K562 (cell line): ENCODE measurements around the gene ZNF488. TPM values are rescaled to one million over a fixed set of nuclear protein-coding genes. Genes with fewer than 3 reads are reported as not detected.

Source experiments
- ATAC-seq: fragments of 200-7000 bp; cut with Tn5 transposase; 3 replicates; pipeline ENCODE4 v1.9.1; 2020; ENCODE audit warnings: moderate library complexity
- BruUV-seq: library from RNA; stranded (reverse); fragments of 400-500 nt; replicated peaks from 2 replicates; lab custom pipeline; 2021; lab: Mats Ljungman, UMichigan
- CTCF ChIA-PET: fragments of 300-600 bp; formaldehyde crosslinking; extraction: SDS; loops from one replicate; lab custom pipeline; 2021; ENCODE audit warnings: low intra/inter-chr PET ratio; lab: Yijun Ruan, JAX
- POLR2A ChIA-PET: fragments of 300-600, 350-650 bp; sonication (Branson Sonifier 250); formaldehyde crosslinking; extraction: SDS; loops from one replicate; lab custom pipeline; 2021; ENCODE audit warnings: antibody characterized with exemption, inconsistent platforms; lab: Yijun Ruan, JAX
- DNase-seq, 4 experiments: peaks; one replicate each; pipeline versions ENCODE4 v3.0.0 to v3.0.0-alpha.2; 2011 to 2018; ENCODE audit warnings: low spot score in 3 of 4, mixed read lengths in 3 of 4; ENCODE audit errors: extremely low read depth in 1 of 4
- FAIRE-seq: peaks from 2 replicates; lab custom pipeline; 2011; peaks lifted over from hg19 to GRCh38; lab: Jason Lieb, UNC
- H2AFZ ChIP-seq: 2 replicates; pipeline ENCODE4 v1.6.0; 2011; ENCODE audit warnings: low read depth, low read length, control low read depth, inconsistent platforms
- H3K27ac ChIP-seq: fragments of 200-600 bp; 3 replicates; pipeline ENCODE4 v1.8.0; 2011; ENCODE audit warnings: low read depth, mild to moderate bottlenecking, control low read depth, inconsistent platforms, low read length, moderate library complexity, mixed read lengths; ENCODE audit errors: extremely low read depth
- H3K27me3 ChIP-seq, 2 experiments: fragments of 300-600 bp in 1 of 2; 2 replicates in 1 of 2; 3 replicates in 1 of 2; pipeline versions ENCODE4 v1.6.0 to v1.8.0; 2011; ENCODE audit warnings: inconsistent platforms in 2 of 2, low read length in 2 of 2, mild to moderate bottlenecking in 1 of 2, mixed read lengths in 1 of 2, moderate library complexity in 1 of 2; ENCODE audit not compliant: control insufficient read depth in 2 of 2, insufficient read depth in 2 of 2
- H3K36me3 ChIP-seq: fragments of 300-600 bp; 3 replicates; pipeline ENCODE4 v1.8.0; 2011; ENCODE audit warnings: mild to moderate bottlenecking, low read length, inconsistent platforms; ENCODE audit not compliant: control insufficient read depth, insufficient read depth
- H3K4me1 ChIP-seq, 2 experiments: fragments of 200-600 bp in 1 of 2; replicated peaks in 1 of 2; 2 replicates in 1 of 2; 3 replicates in 1 of 2; pipeline versions ENCODE4 v1.5.1 to v1.8.0; 2011; ENCODE audit warnings: inconsistent platforms in 2 of 2, low read length in 2 of 2, mild to moderate bottlenecking in 1 of 2, mixed read lengths in 1 of 2, moderate library complexity in 1 of 2; ENCODE audit not compliant: control insufficient read depth in 2 of 2, insufficient read depth in 2 of 2
- H3K4me2 ChIP-seq: 2 replicates; pipeline ENCODE4 v1.6.1; 2011; ENCODE audit warnings: low read length, control low read depth, inconsistent platforms, mixed read lengths; ENCODE audit not compliant: insufficient read depth
- H3K4me3 ChIP-seq: fragments of 200-600 bp; sonication (generic), shearing (Covaris generic); 2 replicates; pipeline ENCODE4 v1.5.1; 2016; ENCODE audit warnings: control low read depth, inconsistent platforms
- H3K79me2 ChIP-seq: fragments of 200-600 bp; 3 replicates; pipeline ENCODE4 v1.8.0; 2011; ENCODE audit warnings: low read length, inconsistent platforms; ENCODE audit not compliant: control insufficient read depth, insufficient read depth
- H3K9ac ChIP-seq, 2 experiments: 2 replicates each; pipeline versions ENCODE4 v1.6.0 to v1.6.1; 2011; ENCODE audit warnings: low read depth in 2 of 2, low read length in 2 of 2, control low read depth in 1 of 2, inconsistent platforms in 1 of 2, mild to moderate bottlenecking in 1 of 2, mixed read lengths in 1 of 2; ENCODE audit not compliant: insufficient read depth in 1 of 2
- H3K9me1 ChIP-seq: one replicate; pipeline ENCODE4 v1.6.0; 2011; ENCODE audit warnings: inconsistent platforms, mild to moderate bottlenecking, low read length, moderate library complexity; ENCODE audit not compliant: control insufficient read depth, insufficient read depth
- H3K9me3 ChIP-seq: replicated peaks from 2 replicates; pipeline ENCODE4 v1.5.1; 2011; ENCODE audit warnings: low read depth, low read length, inconsistent platforms; ENCODE audit not compliant: control insufficient read depth, insufficient read depth
- H4K20me1 ChIP-seq: replicated peaks from 2 replicates; pipeline ENCODE4 v1.6.1; 2011; ENCODE audit warnings: low read length, inconsistent platforms, mixed read lengths; ENCODE audit not compliant: control insufficient read depth, insufficient read depth
- ARID1B ChIP-seq: fragments of 450-650 bp; IDR thresholded peaks from 2 replicates; pipeline ENCODE4 v1.6.1; 2016; ENCODE audit warnings: antibody characterized with exemption, mild to moderate bottlenecking, inconsistent platforms
- ATF3 ChIP-seq, 2 experiments: fragments of 450-650 bp in 1 of 2; sonication (generic) in 1 of 2; formaldehyde crosslinking in 1 of 2; IDR thresholded peaks in 1 of 2; conservative IDR thresholded peaks in 1 of 2; 2 replicates each; pipeline versions ENCODE4 v1.6.1 to v1.8.1; 2016 to 2023; ENCODE audit warnings: mild to moderate bottlenecking in 2 of 2, moderate library complexity in 2 of 2, inconsistent platforms in 1 of 2, missing genetic modification reagents in 1 of 2
- CTBP1 ChIP-seq: fragments of 450-650 bp; IDR thresholded peaks from 2 replicates; pipeline ENCODE4 v1.6.1; 2016; ENCODE audit warnings: borderline replicate concordance
- PKNOX1 ChIP-seq: fragments of 450-650 bp; IDR thresholded peaks from 2 replicates; pipeline ENCODE4 v1.6.1; 2016
- PML ChIP-seq: IDR thresholded peaks from 2 replicates; pipeline ENCODE4 v1.6.1; 2012; ENCODE audit warnings: low read length, inconsistent platforms
- PRMT5 ChIP-seq: sonication (generic); formaldehyde crosslinking; IDR thresholded peaks from 2 replicates; pipeline ENCODE4 v1.5.0; 2020; ENCODE audit warnings: missing genetic modification reagents
- RAD51 ChIP-seq: fragments of 450-650 bp; IDR thresholded peaks from 2 replicates; pipeline ENCODE4 v1.7.1; 2016; ENCODE audit warnings: low read depth, mild to moderate bottlenecking, borderline replicate concordance
- REST ChIP-seq, 2 experiments: fragments of 450-650 bp; formaldehyde crosslinking in 1 of 2; IDR thresholded peaks; 2 replicates each; pipeline versions ENCODE4 v1.4.0 to v1.6.1; 2014 to 2020; ENCODE audit warnings: mild to moderate bottlenecking in 2 of 2, borderline replicate concordance in 1 of 2, low read depth in 1 of 2
- SMARCA5 ChIP-seq: fragments of 450-650 bp; IDR thresholded peaks from 2 replicates; pipeline ENCODE4 v1.6.1; 2016
- ZFP1 ChIP-seq: fragments of 450-650 bp; formaldehyde crosslinking; IDR thresholded peaks from 2 replicates; pipeline ENCODE4 v1.4.0; 2020; ENCODE audit warnings: mild to moderate bottlenecking, mixed read lengths
- WGBS: fragments of 100-300 bp; shearing (Covaris generic); methylation state at CpG from one replicate; pipeline ENCODE4 v1.1.6; 2016; ENCODE audit warnings: low coverage, mixed read lengths; ENCODE audit not compliant: insufficient coverage; ENCODE audit errors: missing lambda C conversion rate; 5-methylcytosine and 5-hydroxymethylcytosine counted together
- in situ Hi-C: fragments of 300-500 bp; cut with MboI; formaldehyde crosslinking; loops from 4 replicates; pipeline ENCODE4 v1.15.0; 2018; ENCODE audit warnings: inconsistent platforms, mixed read lengths
- intact Hi-C: fragments of 100-400 bp; cut with micrococcal nuclease; formaldehyde crosslinking; loops from 2 replicates; pipeline ENCODE4 v1.14.2; 2022
- polyA plus RNA-seq, 8 experiments: library from polyadenylated mRNA; depleted of rRNA in 4 of 8; stranded (reverse) in 5 of 8; unstranded in 3 of 8; fragments of >200 nt; fragmentation: Nextera tagmentation in 2 of 8; fragmentation: Illumina TruSeq in 1 of 8; extraction: Ambion mirVana in 2 of 8; extraction: Trizol in 1 of 8; gene quantifications; 2 replicates each; pipeline versions ENCODE4 v1.2.1 to v1.2.3, GENCODE V29; 2011 to 2014; ENCODE audit warnings: inconsistent platforms in 1 of 8, missing spikeins in 1 of 8
- total RNA-seq, 7 experiments: library from RNA; depleted of rRNA in 6 of 7; stranded (reverse); fragments of >200 nt in 6 of 7; fragmentation: Illumina TruSeq in 2 of 7; extraction: Trizol in 2 of 7; gene quantifications; 2 replicates each; pipeline versions ENCODE4 v1.2.1 to v1.2.3, GENCODE V29; 2011 to 2021; ENCODE audit warnings: low replicate concordance in 1 of 7

The ZNF488 gene
- total and polyA plus RNA-seq, 9 of the 15 experiments (the other 6 are each of a cell fraction or from before 2014, with no cell fraction given), result 0.03 to 0.09 (median 0.05) TPM; not detected in 3

GRCh38 chr10:47413531-47414226 lies 29.6 kb upstream of the ZNF488 start:
- ChIA-PET CTCF (no interaction called here), POLR2A (no interaction called here)
- H3K4me2 ChIP-seq, result no peak overlapping the region
- in situ Hi-C loops, result no loop called here
- no peak overlapping the region for H2AFZ ChIP-seq
- no peak overlapping the region for H3K27ac ChIP-seq
- no peaks in the 10 kb centered on the region for H3K79me2 ChIP-seq
- H3K9me3 ChIP-seq, result no peaks in the 10 kb centered on the region
- H3K9me1 ChIP-seq, result no peaks in the 10 kb centered on the region
- H3K36me3 ChIP-seq, result no peaks in the 10 kb centered on the region
- H4K20me1 ChIP-seq, result no peaks in the 10 kb centered on the region
- no TSS peak for BruUV-seq
- FAIRE-seq, result no peak
- ATAC-seq, result no peak
- DNase-seq, result no peak
- H3K27me3 ChIP-seq, result peaks cover 8 to 50% of the 10 kb centered on the region in 2 experiments; a peak in 4 of 5 replicates
- 1% methylated on average over 14 of the region's 14 CpGs for WGBS
- intact Hi-C loops, result no loop called here
- peaks cover 0 to 8% of the 10 kb centered on the region in 2 experiments; a peak in 2 of 5 replicates for H3K4me1 ChIP-seq
- H3K9ac ChIP-seq, result no peak overlapping the region
- no peak overlapping the region for H3K4me3 ChIP-seq
- TF ChIP-seq CTBP1, result no peak
- TF ChIP-seq REST (IDR thresholded peaks at IDR 0.05; ENCODE audit: borderline replicate concordance), result no peak
- TF ChIP-seq REST (CRISPR knock-in tag; IDR thresholded peaks at IDR 0.05; ENCODE audit: low read depth), result no peak
- TF ChIP-seq SMARCA5, result no peak
- TF ChIP-seq PML, result no peak
- TF ChIP-seq PRMT5, result no peak
- TF ChIP-seq ATF3 (IDR thresholded peaks at IDR 0.05), result no peak
- no peak for TF ChIP-seq ATF3 (CRISPR knock-in tag; conservative IDR thresholded peaks at IDR 0.05)
- TF ChIP-seq ZFP1 (CRISPR knock-in tag), result no peak
- no peak for TF ChIP-seq RAD51
- TF ChIP-seq PKNOX1, result no peak
- TF ChIP-seq ARID1B, result no peak
